GM12878 (cell line): Measurements from ENCODE around the gene DCUN1D3. TPM values are rescaled to one million over a fixed set of nuclear protein-coding genes. Genes with fewer than 3 reads are reported as not detected.

ENCODE experiments used
- ATAC-seq: fragments of 200-7000 bp; cut with Tn5 transposase; 3 replicates; pipeline ENCODE4 v1.9.1; 2020; ENCODE audit warnings: mild to moderate bottlenecking, moderate library complexity
- BruUV-seq: library from RNA; stranded (reverse); fragments of 400-500 nt; replicated peaks from 2 replicates; lab custom pipeline; 2021; lab: Mats Ljungman, UMichigan
- CTCF ChIA-PET: fragments of 300-600 bp; sonication (Branson Sonifier 250); formaldehyde crosslinking; extraction: SDS; loops from one replicate; lab custom pipeline; 2021; ENCODE audit warnings: inconsistent platforms; lab: Yijun Ruan, JAX
- POLR2A ChIA-PET: fragments of 350-600 bp; formaldehyde crosslinking; extraction: SDS; loops from one replicate; lab custom pipeline; 2021; ENCODE audit warnings: inconsistent platforms; lab: Charles Lee
- RAD21 ChIA-PET: fragments of 300-600 bp; sonication (Branson Sonifier 250); formaldehyde crosslinking; loops from one replicate; lab custom pipeline; 2023; ENCODE audit warnings: antibody characterized with exemption; ENCODE audit not compliant: unreplicated experiment; lab: Charles Lee
- SMC1A ChIA-PET: fragments of 300-600 bp; sonication (Branson Sonifier 250); formaldehyde crosslinking; loops from one replicate; lab custom pipeline; 2023; ENCODE audit not compliant: unreplicated experiment, uncharacterized antibody; lab: Charles Lee
- DNase-seq: peaks from one replicate; pipeline ENCODE4 v3.0.0-alpha.2; 2011; ENCODE audit warnings: low read depth, low spot score
- FAIRE-seq: peaks from 3 replicates; lab custom pipeline; 2011; peaks lifted over from hg19 to GRCh38; lab: Jason Lieb, UNC
- H2AFZ ChIP-seq: 2 replicates; pipeline ENCODE4 v1.6.0; 2011; ENCODE audit warnings: low read depth, low read length, control low read depth; ENCODE audit not compliant: control insufficient read depth
- H3K27ac ChIP-seq: 2 replicates; pipeline ENCODE4 v1.5.1; 2011; ENCODE audit warnings: control low read depth; ENCODE audit not compliant: control insufficient read depth, insufficient read depth
- H3K27me3 ChIP-seq, 2 experiments: replicated peaks in 1 of 2; 2 replicates each; pipeline versions ENCODE4 v1.6.0 to v1.6.1; 2011; ENCODE audit warnings: low read length in 1 of 2; ENCODE audit not compliant: control insufficient read depth in 2 of 2, insufficient read depth in 2 of 2
- H3K36me3 ChIP-seq, 2 experiments: 2 replicates each; pipeline ENCODE4 v1.5.1; 2011; ENCODE audit warnings: low read length in 1 of 2; ENCODE audit not compliant: control insufficient read depth in 2 of 2, insufficient read depth in 2 of 2
- H3K4me1 ChIP-seq: 2 replicates; pipeline ENCODE4 v1.6.1; 2011; ENCODE audit warnings: mild to moderate bottlenecking, low read length, moderate library complexity, mixed read lengths; ENCODE audit not compliant: control insufficient read depth, insufficient read depth
- H3K4me2 ChIP-seq: 2 replicates; pipeline ENCODE4 v1.6.0; 2011; ENCODE audit warnings: control low read depth; ENCODE audit not compliant: control insufficient read depth, insufficient read depth
- H3K4me3 ChIP-seq: fragments of 200-600 bp; sonication (generic); 2 replicates; pipeline ENCODE4 v1.5.1; 2016
- H3K79me2 ChIP-seq: 2 replicates; pipeline ENCODE4 v1.6.0; 2011; ENCODE audit warnings: low read length; ENCODE audit not compliant: control insufficient read depth, insufficient read depth
- H3K9ac ChIP-seq: 2 replicates; pipeline ENCODE4 v1.8.0; 2011; ENCODE audit warnings: low read length, control low read depth, mixed read lengths; ENCODE audit not compliant: control insufficient read depth, insufficient read depth
- H3K9me3 ChIP-seq: replicated peaks from 3 replicates; pipeline ENCODE4 v1.5.1; 2011; ENCODE audit warnings: mild to moderate bottlenecking, low read length; ENCODE audit not compliant: control insufficient read depth, insufficient read depth
- H4K20me1 ChIP-seq: 2 replicates; pipeline ENCODE4 v1.6.0; 2011; ENCODE audit not compliant: control insufficient read depth, insufficient read depth
- FOXK2 ChIP-seq: fragments of 450-650 bp; IDR thresholded peaks from 2 replicates; pipeline ENCODE4 v1.6.1; 2017; ENCODE audit warnings: mild to moderate bottlenecking, moderate library complexity
- FOXM1 ChIP-seq: IDR thresholded peaks from 2 replicates; pipeline ENCODE4 v1.6.1; 2012; ENCODE audit warnings: low read depth, mild to moderate bottlenecking, inconsistent platforms, low read length, moderate library complexity
- HDGF ChIP-seq: fragments of 450-650 bp; IDR thresholded peaks from 2 replicates; pipeline ENCODE4 v1.6.1; 2016; ENCODE audit warnings: antibody characterized with exemption
- MXI1 ChIP-seq: fragments of 150-350 bp; IDR thresholded peaks from 2 replicates; pipeline ENCODE4 v1.6.1; 2011; ENCODE audit warnings: low read depth, mild to moderate bottlenecking, inconsistent platforms, low read length, improper control_type of control experiment
- NFIC ChIP-seq: IDR thresholded peaks from 2 replicates; pipeline ENCODE4 v1.6.1; 2012; ENCODE audit warnings: low read depth, mild to moderate bottlenecking, inconsistent platforms, low read length, moderate library complexity
- PML ChIP-seq: IDR thresholded peaks from 2 replicates; pipeline ENCODE4 v1.6.1; 2012; ENCODE audit warnings: low read length, inconsistent platforms
- RAD21 ChIP-seq: IDR thresholded peaks from 2 replicates; pipeline ENCODE4 v1.6.1; 2011; ENCODE audit warnings: mild to moderate bottlenecking, low read depth, low read length, moderate library complexity; ENCODE audit not compliant: insufficient read depth
- SIX5 ChIP-seq: IDR thresholded peaks from 2 replicates; pipeline ENCODE4 v1.6.1; 2011; ENCODE audit warnings: mild to moderate bottlenecking, low read depth, low read length, moderate library complexity; ENCODE audit not compliant: severe bottlenecking
- TAF1 ChIP-seq: IDR thresholded peaks from 2 replicates; pipeline ENCODE4 v1.6.1; 2011; ENCODE audit warnings: mild to moderate bottlenecking, low read depth, low read length, borderline replicate concordance
- WGBS: methylation state at CpG from one replicate; pipeline ENCODE4 v1.1.6; 2016; ENCODE audit warnings: low lambda C conversion rate; ENCODE audit not compliant: insufficient replicate concordance, insufficient coverage; ENCODE audit errors: missing lambda C conversion rate; 5-methylcytosine and 5-hydroxymethylcytosine counted together
- in situ Hi-C: fragments of 300-500 bp; cut with MboI; formaldehyde crosslinking; loops from 9 replicates; pipeline ENCODE4 v1.14.3; 2018; ENCODE audit warnings: mixed read lengths
- intact Hi-C: fragments of 100-400 bp; cut with micrococcal nuclease; formaldehyde crosslinking; loops from one replicate; pipeline ENCODE4 v1.14.2; 2022; ENCODE audit not compliant: unreplicated experiment
- polyA plus RNA-seq, 11 experiments: library from polyadenylated mRNA; depleted of rRNA in 4 of 11; unstranded in 6 of 11; stranded (reverse) in 5 of 11; fragments of >200 nt; fragmentation: Nextera tagmentation in 4 of 11; fragmentation: Illumina TruSeq in 1 of 11; extraction: Ambion mirVana in 4 of 11; extraction: Trizol in 1 of 11; gene quantifications; 1 replicate in 1 of 11; 2 replicates in 10 of 11; pipeline versions ENCODE4 v1.2.1 to v1.2.3, GENCODE V29; 2011 to 2016; ENCODE audit warnings: inconsistent platforms in 2 of 11, missing spikeins in 2 of 11, low read depth in 1 of 11
- total RNA-seq, 4 experiments: library from RNA; depleted of rRNA in 3 of 4; stranded (reverse); fragments of >200 nt in 3 of 4; fragmentation: Illumina TruSeq in 1 of 4; extraction: Trizol in 1 of 4; gene quantifications; 2 replicates each; pipeline versions ENCODE4 v1.2.1 to v1.2.3, GENCODE V29; 2013 to 2021
- TF ChIP-seq, protein P1 (sequence below): fragments of 450-650 bp; IDR thresholded peaks from 2 replicates; pipeline ENCODE4 v1.6.1; 2016; ENCODE audit warnings: mild to moderate bottlenecking
- TF ChIP-seq, protein P2 (sequence below): fragments of 450-650 bp; IDR thresholded peaks from 2 replicates; pipeline ENCODE4 v1.6.1; 2017; ENCODE audit warnings: mild to moderate bottlenecking
- TF ChIP-seq, protein P3 (sequence below): fragments of 450-650 bp; IDR thresholded peaks from 2 replicates; pipeline ENCODE4 v1.6.1; 2017; ENCODE audit warnings: mild to moderate bottlenecking, moderate library complexity

Gene DCUN1D3
- total and polyA plus RNA-seq, 10 of the 15 experiments (the other 5 are each of a cell fraction or from before 2014, with no cell fraction given) = 0.47 to 4.5 (median 1.9) TPM

DNA sequence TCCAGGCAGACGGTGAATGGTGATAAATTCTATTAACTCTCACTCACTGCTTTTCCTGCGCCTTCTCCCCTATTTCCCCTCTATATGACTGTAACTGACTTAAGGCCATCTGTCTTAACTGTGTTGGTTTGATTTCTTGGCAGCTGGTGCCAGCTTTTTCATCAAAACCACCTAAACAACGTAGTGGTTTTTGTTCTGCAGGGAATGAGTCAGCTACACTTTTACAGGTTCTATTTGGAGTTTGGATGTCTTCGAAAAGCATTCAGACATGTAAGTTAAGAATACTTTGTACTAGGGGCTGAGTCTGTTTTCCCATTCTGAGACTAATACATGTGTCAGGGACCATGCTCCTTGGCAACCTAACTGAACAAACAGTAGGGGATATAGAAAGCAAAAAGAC, 85.4 kb downstream of the DCUN1D3 start (continued):
- no peak for TF ChIP-seq HDGF
- TF ChIP-seq TAF1 = no peak
- TF ChIP-seq PML = no peak
- TF ChIP-seq NFIC = peak; percentile 34; the same call in 1 of the 2 replicates
- no peak for TF ChIP-seq RAD21

GRCh38 chr16:20812510-20812909, 87.6 kb downstream of the DCUN1D3 start:
- Histone ChIP-seq H2AFZ (no peak overlapping the region), H3K27ac (no peak overlapping the region), H3K4me2 (no peak overlapping the region), H3K36me3 (no peaks in the 10 kb centered on the region), H3K9me3 (no peaks in the 10 kb centered on the region)
- CTCF ChIA-PET = interaction anchor here (0.8 to 1.3 kb wide), 5 partner anchors 14 to 271 kb away, joined by 3 to 5 read pairs (median 3); no protein-coding TSS in a partner anchor
- ATAC-seq (no peak), FAIRE-seq (no peak)
- intact Hi-C loops = no loop called here
- TF ChIP-seq, protein P1, sequence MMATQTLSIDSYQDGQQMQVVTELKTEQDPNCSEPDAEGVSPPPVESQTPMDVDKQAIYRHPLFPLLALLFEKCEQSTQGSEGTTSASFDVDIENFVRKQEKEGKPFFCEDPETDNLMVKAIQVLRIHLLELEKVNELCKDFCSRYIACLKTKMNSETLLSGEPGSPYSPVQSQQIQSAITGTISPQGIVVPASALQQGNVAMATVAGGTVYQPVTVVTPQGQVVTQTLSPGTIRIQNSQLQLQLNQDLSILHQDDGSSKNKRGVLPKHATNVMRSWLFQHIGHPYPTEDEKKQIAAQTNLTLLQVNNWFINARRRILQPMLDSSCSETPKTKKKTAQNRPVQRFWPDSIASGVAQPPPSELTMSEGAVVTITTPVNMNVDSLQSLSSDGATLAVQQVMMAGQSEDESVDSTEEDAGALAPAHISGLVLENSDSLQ = no peak
- TF ChIP-seq SIX5 (no peak), FOXK2 (no peak), FOXM1 (no peak), MXI1 (no peak)
- TF ChIP-seq, protein P2, sequence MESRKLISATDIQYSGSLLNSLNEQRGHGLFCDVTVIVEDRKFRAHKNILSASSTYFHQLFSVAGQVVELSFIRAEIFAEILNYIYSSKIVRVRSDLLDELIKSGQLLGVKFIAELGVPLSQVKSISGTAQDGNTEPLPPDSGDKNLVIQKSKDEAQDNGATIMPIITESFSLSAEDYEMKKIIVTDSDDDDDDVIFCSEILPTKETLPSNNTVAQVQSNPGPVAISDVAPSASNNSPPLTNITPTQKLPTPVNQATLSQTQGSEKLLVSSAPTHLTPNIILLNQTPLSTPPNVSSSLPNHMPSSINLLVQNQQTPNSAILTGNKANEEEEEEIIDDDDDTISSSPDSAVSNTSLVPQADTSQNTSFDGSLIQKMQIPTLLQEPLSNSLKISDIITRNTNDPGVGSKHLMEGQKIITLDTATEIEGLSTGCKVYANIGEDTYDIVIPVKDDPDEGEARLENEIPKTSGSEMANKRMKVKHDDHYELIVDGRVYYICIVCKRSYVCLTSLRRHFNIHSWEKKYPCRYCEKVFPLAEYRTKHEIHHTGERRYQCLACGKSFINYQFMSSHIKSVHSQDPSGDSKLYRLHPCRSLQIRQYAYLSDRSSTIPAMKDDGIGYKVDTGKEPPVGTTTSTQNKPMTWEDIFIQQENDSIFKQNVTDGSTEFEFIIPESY = no peak
- TF ChIP-seq, protein P3, sequence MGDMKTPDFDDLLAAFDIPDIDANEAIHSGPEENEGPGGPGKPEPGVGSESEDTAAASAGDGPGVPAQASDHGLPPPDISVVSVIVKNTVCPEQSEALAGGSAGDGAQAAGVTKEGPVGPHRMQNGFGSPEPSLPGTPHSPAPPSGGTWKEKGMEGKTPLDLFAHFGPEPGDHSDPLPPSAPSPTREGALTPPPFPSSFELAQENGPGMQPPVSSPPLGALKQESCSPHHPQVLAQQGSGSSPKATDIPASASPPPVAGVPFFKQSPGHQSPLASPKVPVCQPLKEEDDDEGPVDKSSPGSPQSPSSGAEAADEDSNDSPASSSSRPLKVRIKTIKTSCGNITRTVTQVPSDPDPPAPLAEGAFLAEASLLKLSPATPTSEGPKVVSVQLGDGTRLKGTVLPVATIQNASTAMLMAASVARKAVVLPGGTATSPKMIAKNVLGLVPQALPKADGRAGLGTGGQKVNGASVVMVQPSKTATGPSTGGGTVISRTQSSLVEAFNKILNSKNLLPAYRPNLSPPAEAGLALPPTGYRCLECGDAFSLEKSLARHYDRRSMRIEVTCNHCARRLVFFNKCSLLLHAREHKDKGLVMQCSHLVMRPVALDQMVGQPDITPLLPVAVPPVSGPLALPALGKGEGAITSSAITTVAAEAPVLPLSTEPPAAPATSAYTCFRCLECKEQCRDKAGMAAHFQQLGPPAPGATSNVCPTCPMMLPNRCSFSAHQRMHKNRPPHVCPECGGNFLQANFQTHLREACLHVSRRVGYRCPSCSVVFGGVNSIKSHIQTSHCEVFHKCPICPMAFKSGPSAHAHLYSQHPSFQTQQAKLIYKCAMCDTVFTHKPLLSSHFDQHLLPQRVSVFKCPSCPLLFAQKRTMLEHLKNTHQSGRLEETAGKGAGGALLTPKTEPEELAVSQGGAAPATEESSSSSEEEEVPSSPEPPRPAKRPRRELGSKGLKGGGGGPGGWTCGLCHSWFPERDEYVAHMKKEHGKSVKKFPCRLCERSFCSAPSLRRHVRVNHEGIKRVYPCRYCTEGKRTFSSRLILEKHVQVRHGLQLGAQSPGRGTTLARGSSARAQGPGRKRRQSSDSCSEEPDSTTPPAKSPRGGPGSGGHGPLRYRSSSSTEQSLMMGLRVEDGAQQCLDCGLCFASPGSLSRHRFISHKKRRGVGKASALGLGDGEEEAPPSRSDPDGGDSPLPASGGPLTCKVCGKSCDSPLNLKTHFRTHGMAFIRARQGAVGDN = no peak
- TF ChIP-seq, all 136 proteins: peak for 0
- no peak for DNase-seq
- Histone ChIP-seq H4K20me1 (no peaks in the 10 kb centered on the region), H3K4me3 (no peak overlapping the region), H3K27me3 (no peaks in the 10 kb centered on the region), H3K9ac (no peak overlapping the region), H3K4me1 (peaks cover 6% of the 10 kb centered on the region), H3K79me2 (peaks cover 7% of the 10 kb centered on the region)
- WGBS = 96% methylated on average over 2 of the region's 2 CpGs
- ChIA-PET SMC1A (interaction anchor here (1.0 to 1.1 kb wide), 3 partner anchors 13 to 37 kb away, joined by 3 to 4 read pairs (median 3); no protein-coding TSS in a partner anchor), RAD21 (interaction anchor here (1.2 kb wide), 1 partner anchor 34 kb away, joined by 4 read pairs; no protein-coding TSS in a partner anchor), POLR2A (interaction anchor here (1.1 kb wide), 1 partner anchor 15 kb away, joined by 11 read pairs; no protein-coding TSS in a partner anchor)
- BruUV-seq = no TSS peak
- in situ Hi-C loops = no loop called here
